ENCODE results near the gene CPNE8. TPM values are rescaled to one million over a fixed set of nuclear protein-coding genes. Genes with fewer than 3 reads are reported as not detected.

Gene CPNE8
- total RNA-seq, 1 experiment from 2014 or later: 16.6 TPM

DNA sequence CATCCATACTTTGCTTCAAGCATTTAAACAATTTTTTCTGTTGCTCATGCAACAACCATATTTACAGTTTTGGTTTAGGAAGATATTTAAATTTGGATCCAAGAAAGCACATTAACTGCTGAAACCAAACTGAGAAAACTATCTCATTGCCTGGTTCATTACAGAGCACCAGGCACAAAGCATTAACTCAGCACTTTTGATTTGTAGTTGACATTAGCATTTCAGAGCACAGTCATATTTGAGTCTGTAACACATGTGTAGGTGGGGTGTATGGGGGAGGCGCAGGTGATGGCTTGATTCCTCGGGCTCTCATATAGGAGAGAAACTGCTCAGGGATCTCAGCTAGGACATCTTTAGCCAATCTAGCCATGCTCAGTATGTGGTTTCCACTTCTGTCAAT lies 251.7 kb downstream of the CPNE8 start:
- Histone ChIP-seq H3K27me3 (no peaks in the 10 kb centered on the region), H3K9me3 (no peaks in the 10 kb centered on the region), H3K36me3 (no peaks in the 10 kb centered on the region), H3K4me3 (no peak overlapping the region)
- DNase-seq: no peak

DNA sequence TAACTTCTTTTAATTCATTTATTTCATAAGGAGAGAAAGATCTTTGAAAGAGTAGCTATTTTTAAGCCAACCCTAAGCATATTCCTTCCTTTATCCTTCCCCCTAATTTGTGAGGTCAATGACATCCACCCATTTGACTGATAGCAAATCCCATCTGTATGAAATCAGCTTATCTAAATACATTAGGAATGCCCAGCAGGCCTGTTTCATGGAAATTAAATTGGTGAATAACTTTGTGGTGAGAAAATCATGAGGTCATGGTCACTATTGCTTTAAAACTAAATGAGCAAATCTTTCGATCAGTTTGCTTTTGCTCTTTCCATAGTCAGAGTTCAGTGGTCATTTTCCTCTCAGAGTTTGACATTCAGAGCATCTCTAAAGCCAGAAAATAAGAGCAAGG lies 256.6 kb downstream of the CPNE8 start:
- no peak for DNase-seq
- H3K9me3 ChIP-seq: no peaks in the 10 kb centered on the region
- no peak overlapping the region for H3K4me3 ChIP-seq
- no peaks in the 10 kb centered on the region for H3K36me3 ChIP-seq
- no peaks in the 10 kb centered on the region for H3K27me3 ChIP-seq

DNA sequence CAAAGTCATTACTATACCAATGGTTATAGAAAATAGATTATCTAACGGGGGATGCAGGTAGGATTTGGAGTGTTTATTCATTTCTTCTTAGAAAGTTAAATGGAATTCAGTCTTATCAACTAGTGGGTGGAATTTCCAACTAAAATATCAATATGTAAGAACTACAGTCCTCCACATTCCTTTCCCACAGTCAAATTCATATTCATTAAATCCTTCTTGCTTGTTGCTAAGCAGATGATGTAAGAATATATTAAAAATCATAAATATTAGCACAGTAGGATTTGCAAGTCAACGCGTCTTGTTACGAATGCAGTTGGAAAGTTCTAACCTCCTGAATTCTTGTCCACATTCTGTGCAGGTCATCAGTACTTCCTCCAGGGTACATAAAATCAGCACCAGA lies 259.2 kb downstream of the CPNE8 start:
- Histone ChIP-seq H3K9me3 (peaks cover 10% of the 10 kb centered on the region), H3K27me3 (no peaks in the 10 kb centered on the region), H3K4me3 (no peak overlapping the region), H3K36me3 (no peaks in the 10 kb centered on the region)
- no peak for DNase-seq

DNA sequence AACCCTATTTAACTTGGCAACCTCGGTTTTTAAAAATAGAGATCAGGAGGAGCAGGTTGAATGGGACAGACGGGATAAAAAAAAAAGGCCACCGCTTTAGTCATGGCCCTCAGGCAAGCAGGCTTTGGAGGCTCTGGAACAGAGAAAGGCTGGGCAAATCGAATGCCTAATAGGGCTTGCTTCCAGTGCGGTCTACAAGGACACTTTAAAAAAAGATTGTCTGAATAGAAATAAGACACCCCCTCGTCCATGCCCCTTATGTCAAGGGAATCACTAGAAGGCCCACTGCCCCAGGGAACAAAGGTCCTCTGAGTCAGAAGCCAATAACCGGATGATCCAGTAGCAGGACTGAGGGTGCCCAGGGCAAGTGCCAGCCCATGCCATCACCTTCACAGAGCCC lies 265.8 kb downstream of the CPNE8 start:
- Histone ChIP-seq H3K36me3 (no peaks in the 10 kb centered on the region), H3K4me3 (no peak overlapping the region), H3K9me3 (peaks cover 10% of the 10 kb centered on the region), H3K27me3 (no peaks in the 10 kb centered on the region)
- DNase-seq: no peak

DNA sequence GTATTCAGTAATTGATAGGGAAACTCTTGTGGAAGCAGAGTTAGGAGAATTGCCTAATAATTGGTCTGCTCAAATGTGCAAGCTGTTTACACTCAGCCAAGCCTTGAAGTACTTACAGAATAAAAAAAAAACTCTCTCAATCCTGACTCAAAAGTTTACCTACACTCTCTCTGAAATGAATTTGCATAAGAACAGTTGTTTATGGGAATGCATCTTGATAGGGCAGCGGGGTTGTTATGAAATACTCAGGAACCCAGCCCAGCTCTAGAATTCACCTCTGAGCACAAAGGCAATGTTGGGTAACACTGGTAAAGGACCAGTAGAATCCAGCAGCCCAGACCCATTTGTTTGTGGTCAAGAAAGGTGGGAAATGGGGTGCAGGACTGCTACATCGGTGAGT lies 267.0 kb downstream of the CPNE8 start:
- Histone ChIP-seq H3K36me3 (no peaks in the 10 kb centered on the region), H3K27me3 (no peaks in the 10 kb centered on the region), H3K4me3 (no peak overlapping the region), H3K9me3 (peaks cover 10% of the 10 kb centered on the region)
- no peak for DNase-seq

DNA sequence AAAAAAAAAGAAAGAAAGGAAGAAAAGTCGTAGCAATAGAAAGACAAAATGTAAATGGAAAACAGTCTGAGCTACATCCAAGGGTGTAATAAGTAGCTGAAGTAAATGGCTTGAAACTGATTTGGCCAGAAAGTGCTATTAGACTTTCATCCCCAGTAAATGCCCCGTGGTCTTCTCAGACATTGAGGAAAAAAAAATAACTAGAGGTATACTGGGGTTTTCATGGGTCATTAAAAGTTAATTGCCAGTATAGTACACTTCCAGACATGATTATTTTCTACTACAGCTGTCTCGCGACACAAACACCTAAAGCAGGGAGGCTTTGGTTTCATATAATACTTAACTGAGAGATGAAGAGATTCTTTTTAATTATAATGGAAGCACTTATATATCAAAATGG lies 271.9 kb downstream of the CPNE8 start:
- Histone ChIP-seq H3K4me3 (no peak overlapping the region), H3K27me3 (no peaks in the 10 kb centered on the region), H3K9me3 (no peaks in the 10 kb centered on the region), H3K36me3 (no peaks in the 10 kb centered on the region)
- DNase-seq: no peak

DNA sequence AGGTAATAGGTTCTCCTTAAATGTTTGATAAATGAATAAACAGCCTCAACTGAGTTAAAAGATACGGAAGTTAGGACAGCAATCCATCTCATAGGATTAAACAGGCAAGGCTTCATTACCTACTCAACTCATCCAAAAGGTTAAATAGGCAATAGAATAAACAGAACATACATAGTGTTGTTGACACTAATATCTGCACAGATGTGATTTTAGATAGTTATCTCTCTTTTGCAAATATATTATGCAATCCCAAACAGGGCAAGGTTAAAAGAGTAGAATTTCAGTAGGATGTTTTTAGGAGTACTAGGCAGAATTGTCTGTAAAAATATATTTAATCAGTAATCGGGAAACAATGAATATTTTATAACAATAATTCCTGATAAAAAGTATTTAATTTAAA lies 276.3 kb downstream of the CPNE8 start:
- H3K4me3 ChIP-seq: no peak overlapping the region
- H3K36me3 ChIP-seq: no peaks in the 10 kb centered on the region
- no peaks in the 10 kb centered on the region for H3K27me3 ChIP-seq
- no peak for DNase-seq
- H3K9me3 ChIP-seq: no peaks in the 10 kb centered on the region

DNA sequence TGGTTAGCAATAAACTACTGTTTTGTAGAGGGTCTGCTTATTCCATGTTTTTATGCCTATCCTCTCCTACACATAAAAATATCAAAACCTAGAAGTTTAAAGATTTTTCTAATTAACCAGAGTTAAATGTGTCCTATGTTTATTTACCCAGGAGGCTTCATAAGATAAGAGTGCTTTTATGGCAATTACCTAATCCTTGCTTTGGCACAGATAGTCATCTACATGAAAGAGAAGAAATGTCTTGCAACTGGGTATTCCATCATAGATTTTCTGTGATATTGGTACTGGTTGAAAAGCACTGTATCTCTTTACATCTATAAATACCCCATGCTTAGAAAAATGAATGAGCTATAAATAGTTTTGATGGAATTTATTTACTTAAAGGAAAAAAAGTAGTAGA lies 277.1 kb downstream of the CPNE8 start:
- no peaks in the 10 kb centered on the region for H3K36me3 ChIP-seq
- H3K4me3 ChIP-seq: no peak overlapping the region
- no peak for DNase-seq
- no peaks in the 10 kb centered on the region for H3K9me3 ChIP-seq
- no peaks in the 10 kb centered on the region for H3K27me3 ChIP-seq

DNA sequence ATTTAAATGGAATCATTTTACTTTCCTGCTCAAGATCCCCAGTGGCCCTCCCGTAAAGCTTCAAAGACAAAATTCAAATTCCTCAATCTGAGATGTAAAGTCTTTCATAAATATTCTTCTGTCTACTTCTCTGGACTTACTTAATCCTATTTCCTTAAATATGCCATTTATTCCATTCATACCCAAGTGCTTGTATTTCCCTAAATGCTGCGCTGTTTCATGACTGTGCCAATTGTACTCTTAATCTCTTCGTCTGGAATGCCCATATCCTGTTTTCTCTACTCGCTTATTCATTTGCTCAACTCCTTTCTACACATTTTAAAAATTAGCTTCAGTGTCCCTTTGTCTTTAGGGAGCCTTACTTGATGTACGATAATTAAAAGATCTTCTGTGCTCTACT lies 280.1 kb downstream of the CPNE8 start:
- Histone ChIP-seq H3K4me3 (no peak overlapping the region), H3K27me3 (no peaks in the 10 kb centered on the region), H3K36me3 (no peaks in the 10 kb centered on the region), H3K9me3 (no peaks in the 10 kb centered on the region)
- DNase-seq: no peak

DNA sequence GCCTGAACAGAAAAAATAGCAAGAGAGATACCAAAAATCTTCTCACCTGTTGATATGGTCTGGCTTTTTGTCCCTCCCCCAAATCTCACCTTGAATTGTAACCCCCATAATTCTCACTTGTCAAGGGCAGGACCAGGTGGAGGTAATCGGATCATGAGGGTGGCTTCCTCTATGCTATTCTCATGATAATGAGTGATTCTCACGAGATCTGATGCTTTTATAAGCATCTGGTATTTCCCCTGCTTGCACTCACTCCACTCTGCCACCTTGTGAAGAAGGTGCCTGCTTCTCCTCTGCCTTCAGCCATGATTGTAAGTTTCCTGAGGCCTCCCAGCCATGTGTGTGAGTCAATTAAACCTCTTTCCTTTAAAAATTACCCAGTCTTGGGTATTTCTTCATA lies 291.2 kb downstream of the CPNE8 start:
- no peak for DNase-seq
- no peak overlapping the region for H3K4me3 ChIP-seq
- H3K9me3 ChIP-seq: no peaks in the 10 kb centered on the region
- H3K36me3 ChIP-seq: no peaks in the 10 kb centered on the region
- H3K27me3 ChIP-seq: no peaks in the 10 kb centered on the region

DNA sequence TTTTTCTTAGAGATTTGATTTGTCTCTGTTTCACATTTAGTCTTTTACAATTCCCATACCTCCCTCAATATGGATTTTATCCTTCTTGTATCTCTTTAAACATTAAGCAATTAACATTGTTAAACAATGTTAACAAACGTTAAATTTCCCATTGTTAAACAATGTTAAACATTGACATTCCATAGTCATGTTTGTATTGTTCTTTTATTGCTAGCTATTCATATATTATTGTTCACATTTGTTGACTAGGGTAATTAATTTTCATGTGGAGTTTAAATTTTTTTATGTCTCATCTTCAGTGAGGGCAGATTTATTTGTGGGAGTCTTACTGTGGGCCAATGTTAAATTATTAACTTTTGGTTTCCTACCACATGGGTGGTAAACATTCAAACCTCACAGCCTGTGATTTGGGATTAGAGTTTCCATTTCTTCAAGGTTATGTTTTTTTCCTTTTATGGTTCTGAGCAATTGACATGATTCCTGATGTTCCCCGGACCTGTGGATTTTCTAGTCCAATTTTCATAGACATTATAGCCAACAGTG lies 294.5 kb downstream of the CPNE8 start:
- no peak for DNase-seq
- no peaks in the 10 kb centered on the region for H3K9me3 ChIP-seq

DNA sequence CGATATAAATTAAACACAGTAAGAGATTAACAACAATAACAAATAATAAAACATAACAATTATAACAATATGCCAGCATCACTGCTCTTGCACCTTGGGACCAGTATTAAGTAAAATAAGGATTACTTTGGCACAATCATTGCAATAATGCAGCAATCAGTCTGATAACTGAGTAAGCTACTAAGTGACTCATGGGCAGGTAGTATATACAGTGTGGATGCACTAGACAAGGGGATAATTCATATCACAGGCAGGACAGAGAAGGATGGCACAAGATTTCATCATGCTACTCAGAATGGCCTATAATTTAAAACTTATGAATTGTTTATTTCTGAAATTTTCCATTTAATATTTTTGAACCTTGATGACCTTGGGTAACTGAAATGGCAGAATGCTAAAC lies 298.1 kb downstream of the CPNE8 start:
- no peaks in the 10 kb centered on the region for H3K36me3 ChIP-seq
- no peaks in the 10 kb centered on the region for H3K27me3 ChIP-seq
- no peak for DNase-seq
- no peaks in the 10 kb centered on the region for H3K9me3 ChIP-seq
- no peak overlapping the region for H3K4me3 ChIP-seq

More for the DNA sequence above, 294.5 kb downstream of the CPNE8 start:
- no peak overlapping the region for H3K4me3 ChIP-seq
- H3K36me3 ChIP-seq: no peaks in the 10 kb centered on the region
- H3K27me3 ChIP-seq: no peaks in the 10 kb centered on the region
